Measurements from ENCODE around the gene PCSK6.
"Not testable (repeated sequence)": the region's sequence is repeated elsewhere in the genome, so short reads cannot be mapped to it uniquely, and the experiment has no call there.

Gene PCSK6

GRCh38 chr15:101388046-101388445 lies 101.5 kb downstream of the PCSK6 start:
- DNase-seq (ENCODE audit: low read depth, low spot score): no peak
- H3K27ac ChIP-seq: no peak overlapping the region

- no peak overlapping the region for H3K27ac ChIP-seq
- DNase-seq (ENCODE audit: low read depth, low spot score): no peak
Measured at GRCh38 chr15:101387574-101387973, 101.9 kb downstream of the PCSK6 start.

GRCh38 chr15:101386967-101387366 lies 102.5 kb downstream of the PCSK6 start:
- no peak for DNase-seq (ENCODE audit: low read depth, low spot score)

GRCh38 chr15:101386006-101386405 lies 103.5 kb downstream of the PCSK6 start:
- no peak for DNase-seq (ENCODE audit: low read depth, low spot score)

More at GRCh38 chr15:101386967-101387366, 102.5 kb downstream of the PCSK6 start:
- no peak overlapping the region for H3K27ac ChIP-seq

GRCh38 chr15:101384276-101384675 lies 105.2 kb downstream of the PCSK6 start:
- no peak overlapping the region for H3K27ac ChIP-seq
- DNase-seq (ENCODE audit: low read depth, low spot score): no peak

More at GRCh38 chr15:101386006-101386405, 103.5 kb downstream of the PCSK6 start:
- H3K27ac ChIP-seq: no peak overlapping the region

GRCh38 chr15:101382544-101382943 lies 107.0 kb downstream of the PCSK6 start:
- no peak overlapping the region for H3K27ac ChIP-seq
- no peak for DNase-seq (ENCODE audit: low read depth, low spot score)

- H3K27ac ChIP-seq: no peak overlapping the region
- DNase-seq (ENCODE audit: low read depth, low spot score): no peak
Measured at GRCh38 chr15:101381671-101382212, 107.8 kb downstream of the PCSK6 start.

- no peak for DNase-seq (ENCODE audit: low read depth, low spot score)
- no peak overlapping the region for H3K27ac ChIP-seq
Measured at GRCh38 chr15:101380146-101380545, 109.4 kb downstream of the PCSK6 start.

GRCh38 chr15:101379647-101380046 lies 109.9 kb downstream of the PCSK6 start:
- DNase-seq (ENCODE audit: low read depth, low spot score): no peak
- H3K27ac ChIP-seq: no peak overlapping the region

GRCh38 chr15:101378879-101379278 lies 110.6 kb downstream of the PCSK6 start:
- no peak for DNase-seq (ENCODE audit: low read depth, low spot score)

GRCh38 chr15:101378171-101378755 lies 111.2 kb downstream of the PCSK6 start:
- H3K27ac ChIP-seq: no peak overlapping the region
- no peak for DNase-seq (ENCODE audit: low read depth, low spot score)

More at GRCh38 chr15:101378879-101379278, 110.6 kb downstream of the PCSK6 start:
- no peak overlapping the region for H3K27ac ChIP-seq

- DNase-seq (ENCODE audit: low read depth, low spot score): no peak
- no peak overlapping the region for H3K27ac ChIP-seq
Measured at GRCh38 chr15:101376615-101377395, 112.7 kb downstream of the PCSK6 start.

- DNase-seq (ENCODE audit: low read depth, low spot score); H3K27ac ChIP-seq: not testable (repeated sequence)
Measured at GRCh38 chr15:101375006-101375405, 114.5 kb downstream of the PCSK6 start.

GRCh38 chr15:101374326-101374725 lies 115.2 kb downstream of the PCSK6 start:
- DNase-seq (ENCODE audit: low read depth, low spot score): no peak

GRCh38 chr15:101373577-101373976 lies 115.9 kb downstream of the PCSK6 start:
- DNase-seq (ENCODE audit: low read depth, low spot score): no peak
- H3K27ac ChIP-seq: no peak overlapping the region

More at GRCh38 chr15:101374326-101374725, 115.2 kb downstream of the PCSK6 start:
- H3K27ac ChIP-seq: no peak overlapping the region

- no peak overlapping the region for H3K27ac ChIP-seq
- no peak for DNase-seq (ENCODE audit: low read depth, low spot score)
Measured at GRCh38 chr15:101372960-101373525, 116.5 kb downstream of the PCSK6 start.

GRCh38 chr15:101372149-101372577 lies 117.3 kb downstream of the PCSK6 start:
- no peak for DNase-seq (ENCODE audit: low read depth, low spot score)
- H3K27ac ChIP-seq: no peak overlapping the region

- H3K27ac ChIP-seq: no peak overlapping the region
Measured at GRCh38 chr15:101371519-101371918, 118.0 kb downstream of the PCSK6 start.

GRCh38 chr15:101371081-101371480 lies 118.4 kb downstream of the PCSK6 start:
- no peak for DNase-seq (ENCODE audit: low read depth, low spot score)
- no peak overlapping the region for H3K27ac ChIP-seq

More at GRCh38 chr15:101371519-101371918, 118.0 kb downstream of the PCSK6 start:
- DNase-seq (ENCODE audit: low read depth, low spot score): no peak

- no peak overlapping the region for H3K27ac ChIP-seq
- no peak for DNase-seq (ENCODE audit: low read depth, low spot score)
Measured at GRCh38 chr15:101370330-101371024, 119.0 kb downstream of the PCSK6 start.
